ENCODE results near the gene PTPRD.

PTPRD gene

DNA sequence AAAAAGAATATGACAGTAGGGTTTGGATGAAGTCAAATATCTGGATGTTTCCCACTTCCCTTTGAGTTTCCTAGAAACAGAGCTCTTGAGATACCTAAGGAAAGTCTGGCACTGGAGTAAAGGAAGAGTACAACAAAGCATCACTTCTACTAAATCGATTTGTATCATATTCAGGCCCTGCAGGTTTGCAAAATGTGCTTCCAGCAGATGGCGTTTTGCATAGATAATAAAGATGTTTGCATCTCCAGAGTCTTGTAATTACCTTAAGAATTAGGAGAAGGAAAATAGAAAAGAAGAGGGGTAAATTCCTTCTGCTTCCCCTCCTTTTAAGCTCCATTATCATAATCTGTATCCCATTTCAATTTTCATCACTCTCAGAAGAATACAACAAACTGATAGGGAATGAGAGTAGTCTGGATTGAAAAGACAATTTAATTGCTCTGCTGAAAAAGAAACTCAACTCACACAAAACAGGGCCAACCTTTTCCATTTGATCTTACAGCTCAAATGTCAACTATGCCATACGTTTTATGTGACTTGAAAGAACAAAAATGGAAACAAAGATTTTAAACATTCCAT, 380.4 kb downstream of the PTPRD start:
- DNase-seq (ENCODE audit: low read depth, low spot score): peak; percentile 7
- no peak overlapping the region for H3K4me3 ChIP-seq (ENCODE audit: low read length)

DNA sequence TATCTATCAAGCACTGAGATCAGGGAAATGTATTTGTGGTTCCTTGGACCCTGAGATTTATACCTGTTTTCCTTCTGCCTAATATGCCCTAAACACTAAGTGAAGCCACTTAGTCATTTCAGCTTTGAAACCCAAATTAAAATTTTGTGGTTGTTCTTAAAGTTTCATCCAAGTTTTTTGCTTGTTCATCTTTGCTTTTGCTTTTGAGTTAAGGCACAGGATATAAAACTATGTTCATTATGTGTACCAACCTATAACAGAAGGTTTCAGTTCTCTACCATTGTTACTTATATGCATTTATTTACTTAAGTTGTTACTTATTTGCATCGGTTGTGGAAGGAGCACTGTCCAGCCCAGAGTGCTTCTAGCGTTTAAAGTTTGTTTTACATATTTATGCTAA, 382.3 kb downstream of the PTPRD start:
- no peak for DNase-seq (ENCODE audit: low read depth, low spot score)
- H3K4me3 ChIP-seq (ENCODE audit: low read length): no peak overlapping the region

DNA sequence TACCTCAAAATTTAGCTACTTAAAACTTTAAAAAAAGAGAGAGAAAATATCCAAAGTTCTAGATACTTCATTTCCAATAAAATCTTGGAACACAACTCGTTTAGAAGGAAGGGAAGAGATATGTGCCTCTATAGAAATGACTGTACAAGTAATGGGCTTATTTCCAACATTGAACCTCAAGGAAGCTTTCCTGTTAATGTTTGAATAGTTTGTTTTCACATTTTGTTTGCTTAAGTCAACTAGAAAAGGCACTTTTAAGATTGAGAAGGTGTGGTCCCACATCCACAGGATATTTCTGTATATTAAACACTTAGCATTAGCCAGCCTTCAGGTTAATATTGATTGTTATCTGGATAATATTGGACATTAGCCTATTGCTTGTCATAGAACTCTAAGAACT, 384.7 kb downstream of the PTPRD start:
- no peak for DNase-seq (ENCODE audit: low read depth, low spot score)
- no peak overlapping the region for H3K4me3 ChIP-seq (ENCODE audit: low read length)

DNA sequence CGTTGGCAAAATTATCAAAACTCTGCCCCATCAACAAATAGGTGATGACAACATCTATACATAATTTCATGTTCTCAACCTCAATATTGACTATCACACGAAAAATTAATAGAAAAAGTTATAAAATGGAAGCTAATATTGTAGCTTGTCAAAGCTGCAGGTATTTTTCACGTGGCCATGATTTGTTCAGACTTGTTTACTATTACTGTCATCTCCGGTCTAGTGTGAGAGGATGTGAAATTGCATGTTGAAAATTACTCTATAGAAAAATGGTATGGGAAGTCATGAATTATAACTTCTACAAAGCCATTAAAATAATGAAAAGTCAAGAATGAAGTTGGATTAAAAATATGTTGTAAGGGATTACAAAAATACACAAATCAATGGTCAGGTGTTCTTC, 385.8 kb downstream of the PTPRD start:
- DNase-seq (ENCODE audit: low read depth, low spot score): no peak
- no peak overlapping the region for H3K4me3 ChIP-seq (ENCODE audit: low read length)

DNA sequence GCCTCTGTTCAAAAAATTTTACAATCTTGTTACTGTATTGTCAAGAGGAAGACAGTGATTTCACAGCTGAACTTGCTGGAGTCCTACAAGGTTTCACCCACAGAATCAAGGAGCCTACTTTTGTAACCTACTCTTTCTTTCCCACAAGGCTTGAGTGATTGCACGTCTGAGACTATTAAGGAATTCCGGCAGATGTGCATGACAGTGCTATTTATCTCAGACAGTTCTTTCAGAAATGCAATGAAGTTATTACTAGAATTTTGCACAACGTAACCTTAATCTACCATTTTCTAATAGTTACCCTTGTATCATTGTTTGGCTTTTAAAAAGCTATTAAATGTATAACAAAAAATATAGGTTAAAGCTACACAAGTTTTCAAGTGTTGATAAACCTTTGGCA, 400.1 kb downstream of the PTPRD start:
- H3K4me3 ChIP-seq (ENCODE audit: low read length): no peak overlapping the region
- DNase-seq (ENCODE audit: low read depth, low spot score): no peak

DNA sequence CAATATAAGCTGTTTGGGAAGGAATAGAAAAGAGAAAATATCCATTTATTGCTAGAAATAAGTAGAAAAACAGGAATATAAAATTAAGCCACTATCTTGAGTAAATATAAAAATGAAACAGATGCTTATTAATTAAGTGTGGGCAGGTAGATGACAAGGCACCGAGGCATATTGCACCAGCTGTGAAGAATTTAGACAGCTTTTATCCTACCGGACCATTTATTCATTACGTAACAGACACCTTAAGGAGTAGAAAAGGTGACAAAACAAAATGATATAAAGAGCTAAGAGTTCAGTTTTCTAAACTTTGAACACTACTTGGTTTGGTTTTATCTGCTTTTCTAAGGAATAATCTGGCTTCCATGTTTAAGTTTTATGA, 404.1 kb downstream of the PTPRD start:
- no peak overlapping the region for H3K4me3 ChIP-seq (ENCODE audit: low read length)
- no peak for DNase-seq (ENCODE audit: low read depth, low spot score)

DNA sequence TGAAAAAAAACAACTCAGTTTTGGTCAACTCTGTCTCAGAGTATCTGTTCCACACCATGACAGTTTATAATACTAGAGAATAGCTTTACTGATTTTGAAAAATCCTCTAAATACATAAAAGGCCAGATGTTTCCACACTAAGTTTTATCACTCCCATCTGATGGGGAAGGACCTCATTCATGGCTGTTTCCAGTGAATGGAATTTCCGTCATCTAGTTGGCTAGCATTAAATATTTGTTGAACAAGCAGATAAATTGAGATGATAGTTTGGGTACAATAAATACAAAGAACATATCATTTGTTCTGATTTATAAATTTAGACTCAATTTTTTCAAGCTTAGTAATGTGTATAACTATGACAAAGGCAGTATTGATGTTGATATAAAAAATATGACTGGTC, 408.5 kb downstream of the PTPRD start:
- H3K4me3 ChIP-seq (ENCODE audit: low read length): no peak overlapping the region
- DNase-seq (ENCODE audit: low read depth, low spot score): no peak

DNA sequence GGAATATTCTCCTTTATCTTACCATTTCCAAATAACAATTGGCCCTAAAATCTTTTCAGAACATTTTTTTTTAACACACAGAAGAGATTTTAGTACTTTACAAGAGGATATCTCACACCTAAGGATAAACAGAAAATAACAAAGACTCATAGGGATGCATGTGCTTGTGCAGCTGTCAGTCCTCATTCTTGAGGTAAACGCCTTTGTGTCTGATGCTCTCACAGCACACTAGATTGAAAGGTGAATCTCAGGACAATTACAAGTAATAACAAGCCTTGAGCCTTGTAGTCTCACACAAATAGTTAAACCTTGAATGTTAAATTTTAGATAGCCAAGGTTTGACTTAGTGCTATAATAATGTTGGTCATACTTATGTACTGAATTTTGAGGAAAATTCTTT, 439.2 kb downstream of the PTPRD start:
- no peak overlapping the region for H3K4me3 ChIP-seq (ENCODE audit: low read length)
- DNase-seq (ENCODE audit: low read depth, low spot score): no peak

DNA sequence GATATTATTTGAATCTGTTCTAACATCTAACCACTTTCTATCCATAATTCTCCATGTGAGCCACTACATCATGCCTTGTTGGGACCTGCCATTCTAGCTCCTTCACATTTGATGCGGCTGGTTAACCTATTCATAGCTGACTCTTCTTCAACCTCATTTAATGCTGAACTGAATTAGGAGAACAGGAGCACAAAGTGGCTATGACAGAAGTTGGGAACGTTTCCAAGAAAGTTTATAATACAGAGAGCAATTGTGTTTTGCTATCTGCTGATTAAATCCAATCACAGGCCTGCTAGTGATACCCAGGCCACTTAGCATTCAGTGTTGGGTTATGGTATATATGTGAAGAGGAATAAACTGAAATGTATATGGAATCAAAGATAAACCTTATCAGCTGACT, 440.3 kb downstream of the PTPRD start:
- no peak overlapping the region for H3K4me3 ChIP-seq (ENCODE audit: low read length)
- DNase-seq (ENCODE audit: low read depth, low spot score): no peak

DNA sequence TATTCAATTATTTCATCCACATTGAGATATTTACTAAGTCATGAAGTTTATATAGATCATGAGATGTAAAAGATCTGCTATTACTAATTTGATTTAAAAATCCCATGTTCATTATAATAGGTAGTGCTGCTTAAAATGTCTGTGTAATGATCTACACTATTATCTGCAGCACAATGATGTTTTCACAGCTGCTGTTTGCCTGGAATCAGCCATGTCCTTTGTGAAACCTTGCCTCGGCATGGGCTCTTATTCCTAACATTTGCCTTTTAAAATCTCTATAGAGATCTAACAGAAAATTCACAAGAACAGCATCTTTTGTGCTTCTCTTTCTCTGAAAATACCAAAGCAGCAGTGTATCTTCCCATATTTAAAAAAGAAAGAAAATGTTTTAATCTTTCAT, 444.6 kb downstream of the PTPRD start:
- H3K4me3 ChIP-seq (ENCODE audit: low read length): no peak overlapping the region
- no peak for DNase-seq (ENCODE audit: low read depth, low spot score)

DNA sequence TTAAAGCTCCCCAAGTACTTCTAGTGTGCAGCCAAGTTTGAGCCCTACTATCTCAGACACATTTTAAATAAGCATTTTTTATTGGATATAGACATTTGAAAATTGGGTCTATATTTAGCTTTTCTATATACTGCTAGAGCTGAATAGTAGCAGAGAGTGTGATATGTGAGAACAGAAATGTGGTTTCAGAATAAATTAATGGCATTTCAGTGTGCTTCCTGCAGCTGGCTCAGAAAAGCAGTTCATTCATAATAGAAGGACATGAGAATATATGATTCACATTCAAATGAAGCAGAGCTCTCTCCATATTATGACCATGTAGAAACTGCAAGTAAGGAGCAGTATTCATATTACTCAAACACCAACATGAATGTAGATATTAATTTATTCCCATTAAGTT, 464.0 kb downstream of the PTPRD start:
- no peak for DNase-seq (ENCODE audit: low read depth, low spot score)
- H3K4me3 ChIP-seq (ENCODE audit: low read length): no peak overlapping the region

DNA sequence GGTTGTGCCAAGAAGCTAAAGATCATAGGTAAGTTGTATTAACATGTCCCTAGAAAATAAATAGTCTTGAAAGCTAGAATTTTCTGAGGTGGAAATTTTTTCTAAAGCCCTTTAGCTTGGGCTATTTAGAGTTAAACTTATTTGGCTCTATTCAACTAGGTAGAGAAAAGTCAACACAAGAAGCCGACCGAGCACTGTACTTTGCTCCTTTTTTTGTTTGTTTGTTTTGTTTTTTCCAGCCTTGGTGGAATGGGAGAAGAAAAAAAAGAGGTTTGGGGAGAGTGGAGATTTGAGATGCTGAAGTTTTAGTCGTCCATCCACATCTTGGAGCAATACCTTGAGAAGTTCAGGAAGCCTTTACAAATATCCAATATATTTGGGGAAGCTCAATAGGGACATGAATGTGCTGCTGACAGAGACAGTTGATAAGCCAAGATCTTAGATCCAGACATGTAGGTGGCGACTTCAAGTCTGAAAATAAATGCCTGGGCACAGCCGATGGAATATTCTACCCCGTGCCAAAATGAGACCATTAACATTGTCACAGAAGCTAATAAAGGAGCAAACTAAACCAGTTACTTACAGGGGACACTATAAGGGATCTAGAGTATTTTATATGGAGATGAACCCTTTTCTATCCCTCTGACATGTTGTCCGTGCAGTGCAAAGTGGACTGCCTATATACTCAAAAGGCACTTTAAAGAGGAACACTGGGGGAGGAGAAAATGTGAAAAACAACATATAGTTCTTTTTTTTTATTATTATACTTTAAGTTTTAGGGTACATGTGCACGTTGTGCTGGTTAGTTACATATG, 466.1 kb downstream of the PTPRD start:
- H3K4me3 ChIP-seq (ENCODE audit: low read length): no peak overlapping the region
- no peak for DNase-seq (ENCODE audit: low read depth, low spot score)

DNA sequence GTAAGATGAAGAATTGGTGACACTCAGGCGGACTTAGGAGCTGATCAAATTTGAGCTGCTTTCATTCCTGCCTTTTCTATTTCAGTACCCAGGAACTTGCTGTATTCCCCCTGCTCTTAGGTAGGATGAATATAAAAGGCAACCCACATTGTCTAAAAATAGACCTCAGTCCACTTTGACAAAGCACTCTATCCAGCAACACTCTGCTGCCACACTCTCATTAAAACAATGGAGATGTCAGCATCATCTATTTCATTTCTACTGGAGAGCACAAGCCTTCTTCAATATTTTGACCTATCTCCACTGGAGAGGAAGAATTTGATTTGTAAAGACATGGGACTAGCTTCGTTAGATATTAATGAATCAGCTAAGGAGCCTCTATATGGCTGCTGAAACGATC, 468.4 kb downstream of the PTPRD start:
- DNase-seq (ENCODE audit: low read depth, low spot score): no peak
- H3K4me3 ChIP-seq (ENCODE audit: low read length): no peak overlapping the region

DNA sequence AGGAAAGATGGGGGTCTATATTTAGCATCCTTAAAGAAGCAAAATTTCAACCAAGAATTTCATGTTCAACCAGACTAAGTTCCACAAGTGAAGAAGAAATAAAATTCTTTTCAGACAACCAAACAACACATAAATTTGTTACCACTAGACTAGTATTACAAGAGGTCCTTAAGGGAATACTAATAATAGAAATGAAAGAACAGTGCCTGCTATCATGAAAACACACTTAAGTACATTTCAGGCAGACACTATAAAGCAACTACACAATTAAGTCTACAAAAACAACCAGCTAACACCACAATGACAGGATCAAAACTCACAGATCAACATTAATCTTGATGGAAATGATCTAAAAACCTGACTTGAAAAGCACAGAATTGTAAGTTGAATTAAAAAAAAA, 477.2 kb downstream of the PTPRD start:
- no peak for DNase-seq (ENCODE audit: low read depth, low spot score)
- no peak overlapping the region for H3K4me3 ChIP-seq (ENCODE audit: low read length)

DNA sequence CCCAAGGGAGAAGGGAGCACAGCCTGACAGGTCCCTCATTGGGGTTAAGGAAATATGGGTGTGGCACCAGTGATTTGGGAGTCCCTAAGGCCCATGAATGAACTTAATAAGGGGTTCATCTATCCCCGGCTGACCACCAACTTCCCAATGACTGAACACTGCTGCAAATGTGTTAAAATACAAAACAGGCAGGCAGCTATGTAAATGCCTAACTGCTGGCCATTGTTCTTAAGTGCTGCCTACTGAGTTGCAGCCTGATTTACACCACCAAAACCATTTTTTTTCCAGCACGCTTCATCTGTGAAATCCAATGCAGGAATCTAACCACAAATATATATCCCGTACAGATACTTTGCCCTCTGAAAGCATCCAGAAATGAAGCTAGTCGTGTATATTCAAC, 478.5 kb downstream of the PTPRD start:
- no peak for DNase-seq (ENCODE audit: low read depth, low spot score)
- H3K4me3 ChIP-seq (ENCODE audit: low read length): no peak overlapping the region

DNA sequence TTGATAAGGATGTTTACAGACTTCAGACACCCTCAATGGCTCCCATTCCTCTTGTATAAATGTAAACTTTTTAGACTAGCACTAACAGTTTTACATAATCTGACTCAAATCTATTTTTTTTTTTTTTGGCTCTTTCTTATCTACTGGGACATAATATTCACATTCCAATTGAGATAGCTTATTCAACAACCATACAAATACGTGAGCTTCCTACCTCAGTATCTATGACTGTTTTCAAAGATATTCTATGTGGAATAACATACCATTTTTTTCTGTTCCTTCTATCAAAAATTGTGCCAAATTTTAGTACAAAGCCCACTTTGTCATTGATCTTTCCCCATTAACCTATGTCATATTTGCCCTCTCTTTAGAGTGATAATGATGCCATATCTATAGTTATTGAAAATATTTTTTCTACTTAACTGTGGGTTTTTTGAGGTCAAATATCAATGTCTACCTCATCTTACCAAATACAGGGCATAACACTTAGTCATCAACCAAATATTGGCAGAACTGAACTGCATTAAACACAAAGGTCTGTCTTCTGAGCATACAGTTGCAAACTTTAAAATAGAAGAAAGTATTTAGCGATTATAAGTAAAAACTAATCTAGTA, 482.6 kb downstream of the PTPRD start:
- no peak for DNase-seq (ENCODE audit: low read depth, low spot score)
- H3K4me3 ChIP-seq (ENCODE audit: low read length): no peak overlapping the region

DNA sequence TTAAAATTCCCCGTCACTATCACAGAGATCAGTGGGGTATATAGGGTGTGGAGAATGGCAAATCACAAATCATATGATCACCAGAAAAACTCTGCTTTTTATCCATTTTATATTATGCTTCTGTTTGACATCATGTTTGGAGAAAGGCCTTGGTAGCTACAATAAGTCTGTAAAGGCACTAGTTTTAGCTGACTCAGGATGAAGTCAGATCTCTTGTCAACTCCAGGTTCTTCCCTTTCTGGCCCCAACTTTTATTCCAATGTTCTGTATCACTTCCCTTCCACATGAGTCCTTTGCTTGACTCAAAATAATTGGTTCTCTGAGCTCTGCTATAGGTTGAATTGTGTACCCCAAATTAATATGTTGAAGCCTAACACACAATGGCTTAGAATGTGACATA, 484.9 kb downstream of the PTPRD start:
- no peak overlapping the region for H3K4me3 ChIP-seq (ENCODE audit: low read length)
- DNase-seq (ENCODE audit: low read depth, low spot score): no peak

DNA sequence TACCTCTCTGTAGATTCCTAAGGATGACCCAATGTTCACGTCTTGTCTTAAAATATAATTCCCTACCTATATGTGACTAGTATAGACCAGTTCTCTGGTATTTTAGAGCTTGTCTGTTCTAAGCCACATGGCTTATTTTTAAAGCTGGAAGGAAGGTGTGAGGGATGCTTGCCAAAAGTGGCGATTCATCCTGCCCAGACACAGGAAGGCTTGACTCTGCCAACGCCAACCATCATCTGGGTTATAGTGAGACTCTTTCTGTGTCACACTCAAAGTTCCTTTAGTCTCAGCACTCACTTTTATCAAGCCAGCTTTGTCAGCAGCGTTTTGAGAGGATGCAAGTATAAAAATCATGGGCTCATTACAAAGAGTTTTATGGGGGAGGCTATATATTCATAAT, 500.0 kb downstream of the PTPRD start:
- no peak for DNase-seq (ENCODE audit: low read depth, low spot score)
- H3K4me3 ChIP-seq (ENCODE audit: low read length): no peak overlapping the region

DNA sequence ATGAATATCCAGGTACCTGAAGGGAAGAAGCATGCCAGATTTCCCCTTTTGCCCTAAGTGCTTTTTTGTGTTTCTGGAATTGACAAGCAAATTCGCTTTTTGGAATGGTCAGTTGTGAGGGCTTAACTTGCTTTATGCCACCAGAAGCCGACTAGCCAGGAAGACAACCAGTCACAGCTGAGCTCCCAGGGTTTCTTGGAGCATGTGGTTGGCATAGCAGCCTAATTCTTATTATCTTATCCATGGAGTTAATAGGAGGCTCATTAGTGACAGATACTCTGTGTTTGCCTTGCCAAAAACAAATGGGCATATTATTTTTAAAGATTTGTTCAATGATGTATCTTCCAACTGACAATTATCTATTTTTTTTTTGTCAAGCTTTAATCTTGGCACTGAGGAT, 500.7 kb downstream of the PTPRD start:
- DNase-seq (ENCODE audit: low read depth, low spot score): no peak
- H3K4me3 ChIP-seq (ENCODE audit: low read length): no peak overlapping the region

DNA sequence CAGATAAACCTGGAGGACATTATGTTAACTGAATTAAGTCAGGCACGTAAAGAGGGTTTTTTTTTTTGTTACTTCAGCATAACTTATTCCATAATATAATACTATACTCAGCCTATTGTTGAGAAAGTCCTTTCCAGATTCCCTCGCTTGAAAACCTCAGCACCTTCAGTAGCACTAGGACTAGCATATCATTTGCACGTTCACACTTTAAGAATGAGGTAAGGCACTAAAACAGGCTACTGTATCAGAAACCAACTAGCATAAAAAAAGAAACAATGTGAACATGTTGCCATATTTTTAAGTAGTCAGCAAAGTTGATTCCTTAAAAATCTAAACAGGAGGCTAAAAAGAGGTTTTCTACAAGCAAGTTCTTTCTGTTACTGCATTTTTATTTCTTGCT, 504.0 kb downstream of the PTPRD start:
- H3K4me3 ChIP-seq (ENCODE audit: low read length): no peak overlapping the region
- DNase-seq (ENCODE audit: low read depth, low spot score): no peak

DNA sequence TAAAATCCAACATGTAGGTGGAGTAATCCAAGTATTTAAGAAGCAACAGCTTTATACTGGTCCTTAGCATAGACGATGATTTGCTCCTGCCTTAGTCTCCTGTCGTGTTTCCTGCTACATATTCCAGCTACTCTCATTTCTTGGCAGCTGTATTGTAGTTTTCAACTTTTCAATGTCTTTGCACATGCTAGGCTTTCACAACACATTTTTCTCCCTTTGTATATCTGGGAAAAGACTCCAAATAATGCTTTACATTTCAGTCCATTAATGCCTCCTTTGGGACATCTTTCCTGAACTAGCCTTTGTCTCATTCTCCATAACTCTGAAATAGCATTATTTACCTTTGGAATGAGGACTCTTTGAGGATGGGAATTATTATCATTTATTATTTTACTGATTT, 508.0 kb downstream of the PTPRD start:
- no peak for DNase-seq (ENCODE audit: low read depth, low spot score)
- no peak overlapping the region for H3K4me3 ChIP-seq (ENCODE audit: low read length)
